GM19025 (cell line): ENCODE measurements around the gene SLC29A3.

Experiments
- ATAC-seq: cut with Tn5 transposase; IDR thresholded peaks from one replicate; pipeline ENCODE4 v1.9.1; 2021; ENCODE audit warnings: mild to moderate bottlenecking, low read depth, moderate library complexity; ENCODE audit not compliant: unreplicated experiment

Gene SLC29A3

GRCh38 chr10:71404503-71405295, 85.6 kb downstream of the SLC29A3 start:
- ATAC-seq: no peak

- ATAC-seq: no peak
These were observed 87.8 kb downstream of the SLC29A3 start for GRCh38 chr10:71406878-71407277.

GRCh38 chr10:71408436-71409225, 89.6 kb downstream of the SLC29A3 start:
- ATAC-seq: no peak

- no peak for ATAC-seq
These were observed 90.6 kb downstream of the SLC29A3 start for GRCh38 chr10:71409516-71410104.
